GM18861 (cell line): ENCODE results near the gene LYG1.
"Not testable (repeated sequence)": the region's sequence is repeated elsewhere in the genome, so short reads cannot be mapped to it uniquely, and the experiment has no call there.

Source experiments
- ATAC-seq: cut with Tn5 transposase; IDR thresholded peaks from one replicate; pipeline ENCODE4 v1.9.1; 2021; ENCODE audit not compliant: unreplicated experiment

Gene LYG1

DNA sequence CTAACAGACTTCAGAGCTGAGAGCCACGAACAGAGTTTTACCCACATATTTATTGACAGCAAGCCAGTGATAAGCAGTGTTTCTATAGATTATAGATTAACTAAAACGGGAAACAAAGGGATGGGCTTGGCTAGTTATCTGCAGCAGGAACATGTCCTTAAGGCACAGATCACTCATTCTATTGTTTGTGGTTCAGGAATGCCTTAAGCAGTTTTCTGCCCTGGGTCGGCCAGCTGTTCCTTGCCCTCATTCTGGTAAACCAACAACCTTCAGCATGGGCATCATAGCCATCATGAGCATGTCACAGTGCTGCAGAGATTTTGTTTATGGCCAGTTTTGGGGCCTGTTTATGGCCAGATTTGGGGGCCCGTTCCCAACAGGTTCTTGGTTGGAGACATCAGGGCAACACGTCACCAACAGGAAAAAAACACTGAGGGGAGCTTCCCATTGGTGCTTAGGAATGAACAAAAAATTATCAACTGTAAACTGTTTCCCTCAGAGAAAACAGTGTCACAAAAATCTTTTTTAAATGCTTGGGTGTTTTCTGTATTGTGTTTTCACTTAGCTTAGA is 22.7 kb downstream of the LYG1 start:
- not testable (repeated sequence) for ATAC-seq

DNA sequence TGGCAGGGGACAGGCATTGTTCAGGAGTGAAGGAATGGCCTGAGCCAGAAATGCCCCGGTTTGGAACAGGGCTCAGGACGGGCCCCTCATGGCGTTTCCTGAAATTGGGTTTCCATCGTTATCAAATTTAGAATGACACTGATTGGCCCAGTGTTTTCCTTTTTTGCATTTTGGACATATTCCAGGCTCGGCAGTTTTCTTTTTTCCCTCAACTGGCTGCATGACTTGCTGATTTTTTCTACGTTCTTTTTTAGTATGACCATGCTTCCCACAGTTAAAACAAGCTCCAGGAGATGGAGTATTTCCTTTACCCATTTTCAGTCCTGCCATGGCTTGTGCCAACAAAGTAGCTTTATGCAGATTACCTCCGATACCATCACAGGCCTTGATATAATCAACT is 25.1 kb downstream of the LYG1 start:
- ATAC-seq, result no peak

DNA sequence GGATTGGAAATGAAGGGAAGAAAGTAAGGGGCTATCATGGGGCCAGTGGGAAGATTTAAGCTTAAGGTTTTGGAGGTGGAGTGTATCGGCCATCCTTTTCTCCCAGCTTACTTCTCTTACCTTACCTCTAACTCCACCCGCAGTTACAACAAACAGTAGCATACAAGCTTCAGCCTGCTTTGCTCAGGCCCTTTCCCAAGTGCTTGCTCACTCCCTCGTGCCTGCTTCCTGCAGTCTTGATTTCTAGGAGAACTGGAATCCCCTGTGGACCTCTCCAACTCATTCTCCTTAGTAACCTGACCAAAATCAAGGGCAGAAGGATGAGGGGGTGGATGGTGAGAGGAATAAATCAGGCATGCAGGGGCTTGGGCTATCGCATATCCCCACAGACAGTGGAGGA is 39.8 kb downstream of the LYG1 start:
- no peak for ATAC-seq

DNA sequence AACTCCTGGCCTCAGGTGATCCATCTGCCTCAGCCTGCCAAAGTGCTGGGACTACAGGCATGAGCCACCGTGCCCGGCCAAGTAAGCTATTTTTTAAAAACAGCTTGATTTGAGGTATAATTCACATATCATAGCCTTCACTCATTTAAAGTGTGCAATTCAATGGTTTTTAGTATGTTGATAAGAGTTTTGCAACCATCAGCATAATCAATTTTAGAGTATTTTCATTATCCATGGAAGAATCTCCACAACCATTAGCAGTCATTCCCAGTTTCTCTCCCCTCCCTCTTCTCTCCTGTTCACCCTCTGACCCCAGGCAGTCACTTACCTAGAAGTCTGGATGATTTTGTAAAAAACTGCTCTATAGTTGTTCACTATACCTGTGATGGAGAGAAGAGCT is 40.8 kb downstream of the LYG1 start:
- ATAC-seq, result no peak

DNA sequence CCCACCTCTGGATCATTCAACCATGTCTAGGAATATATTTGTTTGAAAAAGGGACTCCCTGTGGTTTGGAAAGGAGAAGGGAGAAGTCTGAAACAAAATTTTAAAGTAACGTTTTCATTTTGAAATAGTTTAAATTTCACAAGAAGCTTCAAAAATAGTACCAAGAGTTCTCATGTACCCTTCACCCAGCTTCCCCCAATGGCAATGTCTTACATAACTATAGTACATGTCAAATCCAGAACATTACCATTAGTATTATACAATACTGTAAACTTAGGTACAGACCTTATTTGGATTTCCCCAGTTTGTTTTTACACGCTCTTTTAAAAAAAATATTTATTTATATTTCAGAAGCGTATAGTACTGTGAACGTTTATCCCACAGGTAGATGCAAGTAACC is 41.5 kb downstream of the LYG1 start:
- no peak for ATAC-seq

DNA sequence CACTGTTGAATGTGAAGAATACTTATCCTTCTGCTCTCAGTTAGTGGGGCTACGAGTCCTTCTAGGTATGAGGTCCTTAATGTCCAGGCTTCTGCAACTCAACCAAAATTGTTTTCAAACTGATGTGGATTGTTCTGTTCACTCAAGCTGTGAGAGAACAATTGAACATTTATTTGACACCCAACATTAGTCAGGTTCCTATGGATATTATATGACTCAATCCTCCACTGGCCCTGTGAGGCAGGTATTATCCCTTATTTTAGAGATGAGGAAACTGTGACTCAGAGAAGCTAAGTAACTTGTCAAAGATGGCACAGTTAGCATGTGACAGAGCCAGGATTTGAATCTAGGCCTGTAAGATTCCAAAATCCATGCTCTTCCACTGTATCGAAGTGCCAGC is 44.3 kb downstream of the LYG1 start:
- no peak for ATAC-seq

DNA sequence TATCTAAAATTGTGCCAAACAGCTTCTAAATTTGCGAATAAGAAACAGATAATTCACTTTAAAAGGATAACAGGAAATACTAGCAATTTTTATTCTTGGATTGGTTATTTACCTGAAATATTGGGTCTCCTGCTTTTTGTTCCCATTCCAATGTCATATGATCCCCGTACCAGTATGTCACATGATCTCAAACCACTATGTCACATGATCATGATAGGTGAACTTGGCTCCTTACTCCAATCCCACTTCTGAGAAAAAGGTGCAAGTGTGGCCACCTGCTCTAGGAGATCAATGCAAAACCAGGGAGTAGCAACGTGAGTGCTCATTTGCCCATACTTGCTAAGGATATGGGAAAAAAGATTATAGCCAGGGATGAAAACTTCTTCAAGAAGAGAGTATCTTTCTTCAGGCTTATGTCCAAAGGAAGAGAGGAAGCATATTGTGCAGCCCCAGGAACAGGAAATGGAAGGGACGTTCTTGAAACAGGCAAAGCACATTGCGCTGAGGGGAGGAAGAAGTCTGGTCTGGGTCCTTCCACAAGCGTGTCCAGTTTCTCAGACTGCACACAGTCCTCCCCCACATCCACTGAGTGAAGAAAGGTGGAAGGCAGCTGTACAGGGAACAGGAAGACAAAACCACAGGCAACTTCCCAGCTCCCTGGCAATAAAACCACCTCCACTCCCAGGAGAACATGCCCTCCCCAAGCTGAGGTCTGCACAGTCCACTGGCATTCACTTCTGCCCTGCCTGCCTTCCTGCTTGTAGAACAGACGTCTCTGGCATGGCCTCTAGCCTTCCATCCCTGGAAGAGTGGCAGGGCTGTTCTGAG is 45.3 kb downstream of the LYG1 start, which contains the start of gene LYG2:
LYG2 (minus strand) TSS at position 176 of the 828 bp plus-strand sequence. CDS start 1,406 bp downstream, outside the sequence.
- no peak for ATAC-seq

DNA sequence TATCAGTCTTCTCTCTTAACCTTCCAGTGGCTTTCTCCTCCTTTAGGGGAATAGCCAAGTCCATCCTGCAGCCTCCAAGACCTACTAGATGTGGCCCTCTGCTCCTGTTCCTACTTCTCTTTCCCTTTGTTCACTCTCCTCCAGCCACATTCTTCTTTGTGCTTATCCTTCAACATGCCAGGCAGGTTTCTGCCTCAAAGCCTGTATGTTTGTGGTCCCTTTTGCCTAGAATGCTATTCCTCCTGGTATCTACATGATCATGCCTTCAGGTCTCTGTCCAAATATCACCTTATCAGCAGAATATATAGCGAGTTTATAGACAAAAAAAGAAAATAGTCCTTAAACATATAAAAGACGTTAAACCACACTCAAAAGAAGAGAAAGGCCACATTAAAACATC is 51.0 kb downstream of the LYG1 start:
- no peak for ATAC-seq

DNA sequence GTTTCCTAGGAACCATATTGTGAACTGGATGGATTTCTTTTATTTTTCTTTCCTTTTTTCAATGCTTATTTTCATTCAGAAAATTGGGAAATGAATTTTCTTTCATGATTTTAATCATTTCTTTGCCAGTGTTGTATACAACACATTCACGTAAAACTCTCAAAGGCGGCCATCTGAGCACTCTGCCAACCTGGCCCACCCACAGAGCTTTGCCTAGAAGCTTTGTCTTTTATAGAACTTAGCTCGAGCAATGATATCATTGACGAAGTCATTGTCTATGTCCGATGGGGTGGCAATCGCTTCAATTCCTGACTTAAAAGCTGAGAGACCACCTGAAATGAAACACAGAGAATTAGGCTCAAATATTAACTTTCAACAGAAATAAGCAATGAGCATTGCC is 58.8 kb downstream of the LYG1 start:
- ATAC-seq, result no peak

DNA sequence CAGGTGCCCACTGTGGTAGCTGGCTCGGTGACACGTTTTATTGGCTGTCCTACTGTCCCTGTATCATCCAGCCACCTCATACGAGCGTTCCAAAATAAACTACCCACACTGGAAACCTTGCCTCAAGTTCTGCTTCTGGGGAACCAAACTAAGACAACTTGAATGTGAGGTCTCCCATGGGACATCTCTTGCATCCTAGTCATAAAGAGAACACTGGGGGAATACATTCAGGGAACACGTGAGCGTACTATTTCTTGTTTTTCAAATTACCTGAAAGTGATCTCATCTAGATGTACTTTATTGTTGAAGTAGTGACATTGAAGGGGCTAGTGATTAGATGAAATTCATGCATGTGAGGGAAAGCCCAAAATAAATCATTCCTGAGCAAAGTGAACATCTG is 60.6 kb downstream of the LYG1 start:
- ATAC-seq, result no peak

DNA sequence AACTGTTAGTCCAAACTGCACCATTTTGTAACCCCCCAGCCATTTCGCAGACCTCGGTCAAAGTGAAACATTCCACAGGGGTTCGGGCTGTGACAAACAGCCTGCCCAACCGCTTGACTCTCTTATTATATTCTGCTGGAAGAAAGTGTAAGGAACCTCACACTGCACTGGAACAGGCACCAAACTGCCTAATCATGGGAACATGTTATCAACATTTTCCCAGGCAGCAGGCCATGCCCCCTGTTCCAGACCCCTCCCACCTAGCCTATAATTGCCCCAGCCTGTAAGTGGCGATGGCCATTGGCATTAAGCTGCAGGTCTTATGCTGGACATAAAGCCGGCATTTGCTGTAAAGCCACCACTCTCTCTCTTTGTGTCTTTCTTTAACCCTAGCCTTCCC is 62.4 kb downstream of the LYG1 start:
- ATAC-seq, result no peak
